NCI-H2107 treated with DMSO at 0.1 percent for 48 hours (cell line): ENCODE measurements around the gene GLP1R.

Source experiments
- DNase-seq: peaks from one replicate; lab custom pipeline; 2025; ENCODE audit not compliant: unreplicated experiment; lab: John Stamatoyannopoulos, UW

The GLP1R gene

GRCh38 chr6:39043776-39044175, 4.8 kb upstream of the GLP1R start:
- DNase-seq: no peak

GRCh38 chr6:39044181-39044580, 4.4 kb upstream of the GLP1R start:
- DNase-seq: no peak

GRCh38 chr6:39047434-39048327, 900 bp upstream of the GLP1R start:
- no peak for DNase-seq

- no peak for DNase-seq
Measured at GRCh38 chr6:39049575-39050283, 1.1 kb downstream of the GLP1R start.

GRCh38 chr6:39050453-39051112, 2.0 kb downstream of the GLP1R start:
- DNase-seq: no peak

GRCh38 chr6:39051399-39052122, 3.0 kb downstream of the GLP1R start:
- no peak for DNase-seq

GRCh38 chr6:39053016-39053624, 4.5 kb downstream of the GLP1R start:
- DNase-seq: no peak

- no peak for DNase-seq
Measured at GRCh38 chr6:39053854-39054576, 5.4 kb downstream of the GLP1R start.

- no peak for DNase-seq
Measured at GRCh38 chr6:39054577-39055142, 6.1 kb downstream of the GLP1R start.

GRCh38 chr6:39055661-39056060, 7.1 kb downstream of the GLP1R start:
- no peak for DNase-seq

GRCh38 chr6:39056191-39056590, 7.6 kb downstream of the GLP1R start:
- no peak for DNase-seq

GRCh38 chr6:39056681-39057080, 8.1 kb downstream of the GLP1R start:
- no peak for DNase-seq

GRCh38 chr6:39057251-39058155, 8.9 kb downstream of the GLP1R start:
- no peak for DNase-seq

- no peak for DNase-seq
Measured at GRCh38 chr6:39058471-39059147, 10.0 kb downstream of the GLP1R start.

- no peak for DNase-seq
Measured at GRCh38 chr6:39059496-39060310, 11.1 kb downstream of the GLP1R start.

GRCh38 chr6:39060467-39061160, 12.0 kb downstream of the GLP1R start:
- DNase-seq: no peak

GRCh38 chr6:39061182-39061581, 12.6 kb downstream of the GLP1R start:
- DNase-seq: no peak
